ENCODE data around the gene SERPIND1.

Gene SERPIND1

DNA sequence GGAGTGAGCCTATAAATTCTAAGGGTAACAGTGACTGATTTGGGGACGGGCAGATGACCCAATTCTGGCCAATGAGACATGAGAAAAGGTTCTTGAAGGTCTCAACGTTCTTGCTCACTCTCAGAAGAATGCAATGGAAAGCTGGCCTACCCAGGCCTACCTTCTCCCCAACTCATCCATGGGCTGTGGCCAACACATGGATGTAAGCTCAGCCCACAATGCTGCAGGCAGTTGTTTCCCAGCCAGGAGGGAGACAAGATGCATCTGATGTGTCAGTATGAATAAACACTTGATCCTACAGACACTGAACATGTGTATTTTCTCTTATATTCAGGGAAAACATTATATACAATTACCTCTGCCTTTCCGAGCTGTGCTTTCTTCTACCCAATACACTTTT lies 60.3 kb downstream of the SERPIND1 start:
- DNase-seq (ENCODE audit: low spot score): no peak
- ChIA-PET POLR2A (ENCODE audit: low non-redundant PET) (no interaction called here), CTCF (no interaction called here)
- TF ChIP-seq, protein P1, sequence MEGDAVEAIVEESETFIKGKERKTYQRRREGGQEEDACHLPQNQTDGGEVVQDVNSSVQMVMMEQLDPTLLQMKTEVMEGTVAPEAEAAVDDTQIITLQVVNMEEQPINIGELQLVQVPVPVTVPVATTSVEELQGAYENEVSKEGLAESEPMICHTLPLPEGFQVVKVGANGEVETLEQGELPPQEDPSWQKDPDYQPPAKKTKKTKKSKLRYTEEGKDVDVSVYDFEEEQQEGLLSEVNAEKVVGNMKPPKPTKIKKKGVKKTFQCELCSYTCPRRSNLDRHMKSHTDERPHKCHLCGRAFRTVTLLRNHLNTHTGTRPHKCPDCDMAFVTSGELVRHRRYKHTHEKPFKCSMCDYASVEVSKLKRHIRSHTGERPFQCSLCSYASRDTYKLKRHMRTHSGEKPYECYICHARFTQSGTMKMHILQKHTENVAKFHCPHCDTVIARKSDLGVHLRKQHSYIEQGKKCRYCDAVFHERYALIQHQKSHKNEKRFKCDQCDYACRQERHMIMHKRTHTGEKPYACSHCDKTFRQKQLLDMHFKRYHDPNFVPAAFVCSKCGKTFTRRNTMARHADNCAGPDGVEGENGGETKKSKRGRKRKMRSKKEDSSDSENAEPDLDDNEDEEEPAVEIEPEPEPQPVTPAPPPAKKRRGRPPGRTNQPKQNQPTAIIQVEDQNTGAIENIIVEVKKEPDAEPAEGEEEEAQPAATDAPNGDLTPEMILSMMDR (conservative IDR thresholded peaks at IDR 0.05; ENCODE audit: low read depth): no peak
- no peak overlapping the region for H3K27ac ChIP-seq

DNA sequence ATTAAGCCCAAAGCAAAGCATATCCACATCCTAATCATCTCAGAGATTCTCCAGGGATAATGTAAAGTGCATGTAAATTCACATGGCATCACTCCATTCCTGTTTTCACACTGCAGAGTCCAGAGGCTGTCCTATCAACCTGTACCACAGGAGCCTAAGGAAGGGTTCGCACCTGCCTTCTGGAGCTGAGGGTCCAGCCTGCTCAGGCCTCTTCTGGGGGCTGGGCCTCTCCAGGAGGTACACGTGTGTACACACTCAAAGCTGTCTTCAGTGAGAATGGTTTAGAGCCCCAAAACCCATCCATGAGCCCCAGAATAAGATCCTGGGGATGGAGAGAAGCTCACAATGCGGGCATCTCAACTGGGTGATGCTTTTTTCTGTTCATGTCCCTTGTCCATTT lies 60.8 kb downstream of the SERPIND1 start:
- H3K27ac ChIP-seq: no peak overlapping the region
- TF ChIP-seq, protein P1 (conservative IDR thresholded peaks at IDR 0.05; ENCODE audit: low read depth): no peak
- ChIA-PET CTCF (interaction anchor here (1.2 kb wide), 1 partner anchor 11 kb away, joined by 3 read pairs; no protein-coding TSS in a partner anchor), POLR2A (ENCODE audit: low non-redundant PET) (no interaction called here)
- DNase-seq (ENCODE audit: low spot score): no peak

Measured in RWPE1 (cell line).